KBM-7 (cell line): Measurements from ENCODE around the gene TTC7B.

Experiments used
- DNase-seq: peaks from one replicate; pipeline ENCODE4 v3.0.0-alpha.2; 2015
- in situ Hi-C: fragments of 300-500 bp; cut with MboI; formaldehyde crosslinking; loops from 2 replicates; pipeline ENCODE4 v1.14.3; 2020; ENCODE audit warnings: low sequenced_read_pairs, low pct_unique_long_range_greater_than_20kb, mixed read lengths

Gene TTC7B

GRCh38 chr14:90644882-90645281, 171.3 kb downstream of the TTC7B start:
- DNase-seq, result peak; percentile 48
- in situ Hi-C loops, result no loop called here

- in situ Hi-C loops, result no loop called here
- DNase-seq, result no peak
These were observed 172.1 kb downstream of the TTC7B start for GRCh38 chr14:90643982-90644670.

- in situ Hi-C loops, result no loop called here
- no peak for DNase-seq
These were observed 173.9 kb downstream of the TTC7B start for GRCh38 chr14:90642244-90642717.

- in situ Hi-C loops, result no loop called here
- no peak for DNase-seq
These were observed 174.5 kb downstream of the TTC7B start for GRCh38 chr14:90641615-90642243.

GRCh38 chr14:90641168-90641567, 175.1 kb downstream of the TTC7B start:
- no peak for DNase-seq
- in situ Hi-C loops, result no loop called here

- DNase-seq, result no peak
- in situ Hi-C loops, result no loop called here
These were observed 176.6 kb downstream of the TTC7B start for GRCh38 chr14:90639641-90640040.

- in situ Hi-C loops, result no loop called here
- DNase-seq, result no peak
These were observed 183.4 kb downstream of the TTC7B start for GRCh38 chr14:90632871-90633270.

- in situ Hi-C loops, result no loop called here
- no peak for DNase-seq
These were observed 183.8 kb downstream of the TTC7B start for GRCh38 chr14:90632451-90632850.

GRCh38 chr14:90630171-90630806, 185.9 kb downstream of the TTC7B start:
- in situ Hi-C loops, result no loop called here
- DNase-seq, result peak; percentile 28

GRCh38 chr14:90629471-90629870, 186.8 kb downstream of the TTC7B start:
- in situ Hi-C loops, result no loop called here
- DNase-seq, result no peak

- in situ Hi-C loops, result no loop called here
- no peak for DNase-seq
These were observed 187.4 kb downstream of the TTC7B start for GRCh38 chr14:90628825-90629224.

- in situ Hi-C loops, result no loop called here
- peak; percentile 71 for DNase-seq
These were observed 188.8 kb downstream of the TTC7B start for GRCh38 chr14:90627478-90627877.

- no peak for DNase-seq
- in situ Hi-C loops, result no loop called here
These were observed 189.7 kb downstream of the TTC7B start for GRCh38 chr14:90626550-90626949.

- in situ Hi-C loops, result no loop called here
These were observed 190.8 kb downstream of the TTC7B start for GRCh38 chr14:90625445-90625844.

GRCh38 chr14:90624732-90625400, 191.4 kb downstream of the TTC7B start:
- in situ Hi-C loops, result no loop called here
- no peak for DNase-seq

More at GRCh38 chr14:90625445-90625844, 190.8 kb downstream of the TTC7B start:
- DNase-seq, result no peak

GRCh38 chr14:90624227-90624626, 192.0 kb downstream of the TTC7B start:
- no peak for DNase-seq
- in situ Hi-C loops, result no loop called here

- DNase-seq, result no peak
- in situ Hi-C loops, result no loop called here
These were observed 195.0 kb downstream of the TTC7B start for GRCh38 chr14:90621201-90621600.

- no peak for DNase-seq
- in situ Hi-C loops, result no loop called here
These were observed 195.6 kb downstream of the TTC7B start for GRCh38 chr14:90620568-90621077.

GRCh38 chr14:90619911-90620310, 196.3 kb downstream of the TTC7B start:
- in situ Hi-C loops, result no loop called here
- no peak for DNase-seq

- DNase-seq, result no peak
- in situ Hi-C loops, result no loop called here
These were observed 198.3 kb downstream of the TTC7B start for GRCh38 chr14:90617961-90618360.
